Hematopoietic multipotent progenitor cell treated with erythropoietin and hydrocortisone succinate and interleukin-3 and kit ligand, for 17 days (in vitro differentiated cells): Measurements from ENCODE around the gene SKAP1.

Source experiments
- DNase-seq: peaks from one replicate; pipeline ENCODE4 v3.0.0-alpha.2; 2015; ENCODE audit warnings: low spot score

SKAP1 gene

GRCh38 chr17:48144231-48144630 is 285.8 kb downstream of the SKAP1 start:
- DNase-seq, result no peak

- no peak for DNase-seq
Measured at GRCh38 chr17:48143629-48144028, 286.4 kb downstream of the SKAP1 start.

- DNase-seq, result no peak
Measured at GRCh38 chr17:48139944-48140343, 290.1 kb downstream of the SKAP1 start.

- no peak for DNase-seq
Measured at GRCh38 chr17:48137656-48138055, 292.4 kb downstream of the SKAP1 start.

- DNase-seq, result no peak
Measured at GRCh38 chr17:48134912-48135480, 295.0 kb downstream of the SKAP1 start.

- DNase-seq, result no peak
Measured at GRCh38 chr17:48132385-48132784, 297.6 kb downstream of the SKAP1 start.

GRCh38 chr17:48131216-48131824 is 298.7 kb downstream of the SKAP1 start:
- peak; percentile 78 for DNase-seq

- no peak for DNase-seq
Measured at GRCh38 chr17:48129981-48130380, 300.0 kb downstream of the SKAP1 start.

- DNase-seq, result no peak
Measured at GRCh38 chr17:48128400-48128799, 301.6 kb downstream of the SKAP1 start.

- no peak for DNase-seq
Measured at GRCh38 chr17:48127371-48128051, 302.5 kb downstream of the SKAP1 start.

GRCh38 chr17:48126532-48126850 is 303.5 kb downstream of the SKAP1 start:
- no peak for DNase-seq

GRCh38 chr17:48125829-48126531 is 304.0 kb downstream of the SKAP1 start:
- no peak for DNase-seq

GRCh38 chr17:48123776-48124388 is 306.1 kb downstream of the SKAP1 start:
- no peak for DNase-seq

GRCh38 chr17:48123111-48123510 is 306.9 kb downstream of the SKAP1 start:
- no peak for DNase-seq

GRCh38 chr17:48122665-48123045 is 307.4 kb downstream of the SKAP1 start:
- DNase-seq, result no peak

- no peak for DNase-seq
Measured at GRCh38 chr17:48121923-48122664, 307.9 kb downstream of the SKAP1 start.

GRCh38 chr17:48113201-48113676 is 316.8 kb downstream of the SKAP1 start:
- no peak for DNase-seq

GRCh38 chr17:48111937-48112241 is 318.1 kb downstream of the SKAP1 start:
- DNase-seq, result no peak

- DNase-seq, result no peak
Measured at GRCh38 chr17:48110761-48111160, 319.3 kb downstream of the SKAP1 start.

- peak; percentile 87 for DNase-seq
Measured at GRCh38 chr17:48107137-48108055, 322.6 kb downstream of the SKAP1 start, which contains the start of gene SNX11. TSS of gene SNX11 (plus strand) at chr17:48107766. CDS start at chr17:48112044, 4,278 bp downstream.

- no peak for DNase-seq
Measured at GRCh38 chr17:48106802-48107136, 323.2 kb downstream of the SKAP1 start.
